GM21723 (cell line): ENCODE measurements around the gene ZAP70.

Source experiments
- ATAC-seq: cut with Tn5 transposase; IDR thresholded peaks from one replicate; pipeline ENCODE4 v1.9.1; 2021; ENCODE audit warnings: mild to moderate bottlenecking, moderate library complexity; ENCODE audit not compliant: unreplicated experiment

Gene ZAP70

DNA sequence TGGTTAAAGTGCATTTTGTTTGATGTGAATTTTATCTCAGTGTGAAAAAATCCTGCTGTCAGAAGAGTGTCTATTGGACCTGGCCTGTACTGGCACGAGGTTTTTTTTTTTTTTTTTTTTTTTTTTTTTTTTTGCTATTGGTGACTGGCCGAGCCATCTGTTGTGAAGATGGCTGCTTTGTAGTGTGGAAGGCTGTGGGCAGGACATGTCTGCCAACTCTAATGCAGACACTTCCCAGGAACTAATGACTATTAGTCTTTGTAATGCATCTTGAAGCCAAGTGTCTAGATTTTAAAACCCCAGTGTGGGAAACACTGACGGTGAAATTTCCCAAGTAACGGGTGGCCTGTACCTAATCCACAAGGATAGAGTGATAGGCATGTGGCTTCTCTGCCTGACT is 34.3 kb downstream of the ZAP70 start:
- no peak for ATAC-seq

DNA sequence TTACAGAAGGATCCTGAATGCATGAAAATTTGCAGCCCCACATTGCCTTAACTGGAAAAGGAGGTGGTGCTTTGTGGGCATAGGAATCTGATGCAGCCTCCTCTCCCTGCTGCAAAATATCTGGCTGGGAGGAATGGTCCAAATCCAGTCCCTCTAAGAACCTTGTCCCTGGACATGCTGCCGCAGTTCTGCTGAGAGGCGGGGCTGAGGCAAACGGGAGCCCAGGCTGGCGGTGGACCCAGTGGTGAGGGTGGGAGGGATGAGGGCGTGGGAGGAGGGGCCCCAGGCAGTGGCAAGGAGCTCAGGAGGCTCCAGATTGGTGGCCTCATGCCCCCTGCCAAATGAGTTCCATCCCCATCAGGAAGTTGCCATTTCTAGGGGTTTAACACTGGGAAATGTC is 36.2 kb downstream of the ZAP70 start:
- no peak for ATAC-seq

DNA sequence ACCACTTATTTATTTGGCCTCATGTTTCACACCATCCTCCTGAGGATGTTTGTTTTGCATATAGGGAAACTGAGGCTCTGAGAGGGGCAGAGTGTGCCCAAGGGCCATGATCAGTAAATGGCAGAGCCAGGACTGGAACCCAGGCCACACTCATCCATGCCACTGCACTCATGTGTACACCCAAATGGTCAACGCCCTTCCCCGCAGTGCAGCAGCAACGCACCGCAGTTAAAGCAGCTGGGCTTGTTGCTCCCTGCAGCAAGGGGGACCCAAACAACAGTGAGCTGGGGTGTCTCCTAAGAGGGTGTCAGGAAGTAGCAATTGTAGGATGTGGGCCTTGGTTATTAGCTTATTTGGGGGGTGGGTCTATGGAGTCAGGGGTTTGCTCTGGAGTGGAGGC is 36.6 kb downstream of the ZAP70 start:
- ATAC-seq = no peak

DNA sequence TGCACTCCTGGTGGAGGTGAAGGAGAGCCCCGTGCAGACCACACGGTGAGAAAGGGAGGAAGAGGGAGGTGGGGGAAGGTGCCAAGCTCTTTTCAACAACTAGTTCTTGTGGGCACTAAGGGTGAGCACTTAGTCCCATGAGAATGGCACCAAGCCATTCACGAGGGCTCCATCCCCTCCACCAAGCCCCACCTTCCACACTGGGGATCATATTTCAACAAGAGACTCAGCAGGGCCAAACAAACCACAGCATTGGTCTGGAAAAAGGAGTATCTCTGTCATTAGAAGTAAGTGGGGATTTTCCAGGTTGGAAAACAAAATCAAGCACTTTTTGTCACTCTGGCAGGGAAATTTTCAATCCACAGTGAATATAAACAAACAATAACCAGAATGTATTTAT is 38.4 kb downstream of the ZAP70 start:
- ATAC-seq = no peak

DNA sequence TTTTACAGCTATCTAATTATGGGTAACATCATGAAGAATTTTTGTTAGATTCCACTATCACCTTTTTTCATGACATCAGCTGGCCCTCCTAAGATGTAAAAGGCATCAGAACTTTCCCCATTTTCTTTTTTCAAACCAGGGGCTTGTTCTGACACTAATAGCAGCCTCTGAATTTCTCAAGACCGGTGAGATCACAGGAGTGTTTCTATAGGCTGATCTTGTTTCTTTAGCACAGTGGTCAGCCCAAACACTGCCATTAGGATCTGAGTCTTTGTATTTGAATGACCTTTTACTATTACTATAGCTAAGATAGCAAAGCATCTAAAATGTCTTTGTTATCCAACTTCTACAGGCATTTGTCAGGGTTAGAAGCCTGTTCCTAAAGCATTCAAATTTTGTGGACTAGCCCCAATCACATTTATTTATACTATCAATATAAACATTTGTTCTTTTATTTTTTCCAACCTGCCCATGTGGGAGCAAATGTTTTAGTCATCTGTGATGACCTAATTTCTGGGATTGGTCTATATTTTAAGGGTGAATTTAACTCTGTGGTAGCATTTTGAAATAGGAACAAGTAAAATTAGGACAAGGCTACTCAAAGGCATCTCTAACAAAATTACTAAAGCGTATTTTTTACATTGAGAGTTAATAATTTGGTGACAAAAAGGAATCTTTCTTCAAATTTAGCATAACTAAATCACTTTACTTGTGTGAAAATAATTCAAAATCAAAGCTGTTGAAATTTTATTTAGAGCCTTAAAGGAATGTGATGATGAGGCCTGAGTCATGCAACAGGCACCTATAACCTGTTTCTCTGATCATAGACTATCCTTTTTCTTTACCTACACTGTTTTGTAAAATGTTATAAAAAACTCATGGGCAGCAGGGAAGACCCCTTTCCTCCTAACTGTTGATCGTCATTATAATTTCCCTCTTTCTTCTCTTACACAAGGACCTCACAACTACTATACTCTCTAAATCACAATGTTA is 39.3 kb downstream of the ZAP70 start:
- ATAC-seq = no peak

DNA sequence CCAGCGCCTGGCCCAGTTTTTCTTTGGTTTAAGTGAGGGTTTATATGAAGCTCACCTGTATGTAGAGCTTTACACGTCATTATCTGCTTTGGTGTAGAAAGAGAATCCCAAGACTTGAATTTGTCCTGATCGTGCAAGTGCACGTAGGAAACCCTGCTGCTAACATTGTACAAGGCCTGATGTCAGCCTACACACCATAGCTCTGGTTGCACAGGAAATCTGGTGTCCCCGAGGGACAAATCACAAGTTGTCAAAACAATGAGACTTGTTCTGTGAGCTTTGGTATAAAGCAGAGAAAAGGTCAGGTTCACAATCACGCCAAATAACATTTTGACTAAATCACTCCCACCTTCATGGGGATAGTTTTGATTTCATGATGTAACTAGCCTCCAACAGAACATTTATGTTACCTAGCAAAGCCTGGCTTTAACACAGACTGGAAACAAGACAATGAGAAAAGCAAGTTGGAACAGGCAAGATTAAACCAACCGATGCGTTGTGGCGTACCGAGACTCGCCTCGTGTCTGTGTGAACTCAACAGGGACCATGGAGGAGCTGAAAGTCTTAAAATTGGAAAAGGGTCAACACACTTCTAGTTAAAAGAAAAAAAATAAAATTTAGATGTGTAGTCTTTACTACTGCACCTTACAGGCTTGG is 41.4 kb downstream of the ZAP70 start:
- no peak for ATAC-seq

DNA sequence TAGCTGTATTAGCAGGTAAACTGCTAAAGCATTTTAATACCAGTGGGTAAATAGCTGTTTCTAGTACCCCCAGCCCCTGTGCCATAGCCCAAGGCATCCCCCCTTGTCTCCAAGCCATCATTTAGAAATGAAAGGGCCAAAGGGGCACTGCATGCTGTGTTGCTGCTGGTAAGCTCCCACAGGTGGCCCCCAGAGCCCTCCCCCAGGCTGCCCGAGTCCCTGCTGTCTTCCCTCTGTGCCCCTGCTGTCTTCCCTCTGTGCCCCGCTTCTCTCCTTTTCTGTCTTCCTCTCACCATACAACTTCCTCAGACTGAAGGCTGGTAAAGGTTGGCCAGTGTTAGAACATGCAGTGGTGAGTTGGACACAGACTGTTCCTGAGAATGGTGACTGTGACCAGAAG is 42.1 kb downstream of the ZAP70 start:
- ATAC-seq = no peak

DNA sequence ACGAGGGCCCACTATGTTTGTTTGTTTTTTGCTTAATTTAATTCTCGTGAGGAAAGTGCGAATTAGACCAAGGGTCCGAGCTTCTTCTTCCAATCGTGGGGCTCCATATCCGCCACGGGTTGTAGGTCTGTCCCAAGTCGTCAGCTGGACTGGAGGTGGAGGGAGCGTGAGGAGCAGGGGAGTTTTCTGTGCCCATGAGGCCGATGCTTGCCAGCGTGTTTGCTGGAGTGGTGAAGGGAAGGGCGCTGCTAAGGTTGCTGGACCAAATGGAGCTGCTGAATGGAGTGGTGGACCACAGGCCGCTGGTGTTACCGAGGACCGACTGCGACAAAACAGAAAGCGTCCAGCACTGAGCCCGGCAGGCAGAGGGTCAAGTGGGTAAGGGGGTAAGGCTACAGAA is 43.7 kb downstream of the ZAP70 start:
- no peak for ATAC-seq

DNA sequence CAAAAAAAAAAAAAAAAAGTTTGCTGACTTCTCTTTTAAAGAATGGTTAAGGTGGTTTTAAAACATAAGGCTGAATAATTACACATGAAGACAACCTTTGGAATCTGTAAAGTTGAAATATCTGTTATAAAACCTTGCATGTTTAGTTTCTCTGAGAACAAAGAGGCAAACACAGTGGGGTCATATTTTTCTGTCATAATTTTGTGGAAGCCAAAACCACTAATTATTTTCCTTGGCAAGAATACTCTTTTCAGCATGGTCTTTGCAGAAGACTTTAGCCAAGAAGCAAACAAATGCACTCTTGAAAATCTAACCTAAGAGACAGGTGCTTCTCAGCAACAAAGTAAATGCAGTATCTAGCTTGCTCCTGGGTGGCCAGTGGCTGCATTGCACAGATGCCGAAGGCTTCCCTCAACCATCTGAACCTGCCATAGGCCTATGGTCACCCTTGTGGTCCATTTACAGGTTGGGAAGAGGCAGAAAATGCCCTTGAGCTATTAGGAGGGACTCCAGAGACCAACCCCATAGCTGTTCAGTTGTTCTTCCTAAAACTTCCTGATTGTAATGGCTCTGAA is 44.8 kb downstream of the ZAP70 start:
- ATAC-seq = no peak

DNA sequence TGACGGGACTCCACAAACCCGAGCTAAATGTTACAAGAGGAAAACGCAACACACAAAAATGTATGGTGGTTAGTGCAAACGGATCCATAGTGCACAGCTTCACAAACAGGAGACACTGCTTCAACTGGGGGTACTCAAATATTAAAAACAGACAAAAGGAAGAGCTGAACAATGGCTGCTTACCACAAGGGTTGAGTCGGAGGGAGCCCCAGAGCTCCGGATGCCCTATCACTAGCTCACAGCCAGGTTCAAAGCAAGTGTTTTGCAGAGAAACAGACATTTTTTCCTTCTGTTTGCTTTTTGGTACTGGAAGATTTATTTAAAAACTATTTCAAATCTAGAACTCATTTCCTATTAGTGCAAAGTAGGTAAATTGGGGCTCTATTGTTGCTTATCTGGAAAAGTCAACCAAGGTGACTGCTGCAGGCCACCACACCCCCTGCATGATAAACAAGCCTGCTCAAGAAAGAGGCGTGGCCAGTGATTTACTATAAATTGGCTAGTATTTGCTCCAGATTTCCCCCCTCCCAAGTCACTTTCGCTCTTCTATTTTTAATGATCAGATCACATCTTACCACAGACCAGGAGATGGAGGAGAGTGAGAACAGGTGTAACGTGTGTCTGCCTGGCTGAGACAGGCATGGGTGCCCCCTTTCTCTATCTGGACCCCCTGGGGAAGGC is 46.5 kb downstream of the ZAP70 start:
- ATAC-seq = no peak

DNA sequence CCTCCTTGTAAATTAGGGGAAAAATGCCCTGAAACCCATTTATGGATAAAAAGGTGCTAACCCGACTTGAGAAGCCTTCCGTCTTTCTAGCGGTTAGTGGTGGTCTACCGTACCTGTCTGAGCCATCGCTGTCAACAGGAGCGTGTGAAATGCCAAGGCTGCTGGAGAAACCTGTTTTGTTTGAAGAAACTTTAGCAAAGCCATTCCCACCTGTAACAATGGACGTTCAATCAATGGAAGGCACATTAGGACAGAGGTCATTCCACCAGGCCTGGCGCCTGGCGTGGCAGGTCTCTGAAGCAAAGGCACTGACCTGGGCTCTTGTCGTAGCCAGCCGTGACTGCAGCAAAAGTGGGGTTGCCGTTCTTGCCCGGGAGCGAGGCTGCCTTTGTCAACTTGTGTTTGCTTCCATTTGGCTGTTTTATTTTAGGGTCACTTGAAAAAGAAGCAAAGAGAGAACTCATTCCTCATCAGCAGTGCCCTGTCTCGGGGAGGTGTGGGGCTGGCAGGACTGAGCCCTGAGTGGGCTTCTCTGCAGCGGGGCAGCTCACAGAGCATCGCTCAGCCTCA is 47.2 kb downstream of the ZAP70 start:
- no peak for ATAC-seq

DNA sequence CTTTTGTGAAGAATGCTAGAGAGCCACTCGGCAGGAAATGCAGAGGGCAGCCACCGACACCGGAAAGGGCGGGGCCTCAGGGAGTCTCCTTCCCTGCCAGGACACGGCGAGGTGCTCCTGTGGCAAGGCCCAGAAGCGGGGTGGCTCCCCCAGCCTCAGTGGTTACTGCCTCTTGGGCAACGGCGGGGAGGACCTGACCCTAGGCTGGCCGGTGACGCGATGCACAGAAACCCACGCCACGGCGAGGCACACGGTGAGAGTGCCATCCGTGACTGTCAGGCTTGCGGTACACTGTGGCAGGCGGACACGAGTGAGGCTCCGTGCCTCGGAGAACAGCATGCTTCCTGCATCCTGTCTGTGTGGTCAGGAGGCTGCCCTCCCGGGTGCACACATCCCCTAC is 47.8 kb downstream of the ZAP70 start:
- ATAC-seq = no peak

DNA sequence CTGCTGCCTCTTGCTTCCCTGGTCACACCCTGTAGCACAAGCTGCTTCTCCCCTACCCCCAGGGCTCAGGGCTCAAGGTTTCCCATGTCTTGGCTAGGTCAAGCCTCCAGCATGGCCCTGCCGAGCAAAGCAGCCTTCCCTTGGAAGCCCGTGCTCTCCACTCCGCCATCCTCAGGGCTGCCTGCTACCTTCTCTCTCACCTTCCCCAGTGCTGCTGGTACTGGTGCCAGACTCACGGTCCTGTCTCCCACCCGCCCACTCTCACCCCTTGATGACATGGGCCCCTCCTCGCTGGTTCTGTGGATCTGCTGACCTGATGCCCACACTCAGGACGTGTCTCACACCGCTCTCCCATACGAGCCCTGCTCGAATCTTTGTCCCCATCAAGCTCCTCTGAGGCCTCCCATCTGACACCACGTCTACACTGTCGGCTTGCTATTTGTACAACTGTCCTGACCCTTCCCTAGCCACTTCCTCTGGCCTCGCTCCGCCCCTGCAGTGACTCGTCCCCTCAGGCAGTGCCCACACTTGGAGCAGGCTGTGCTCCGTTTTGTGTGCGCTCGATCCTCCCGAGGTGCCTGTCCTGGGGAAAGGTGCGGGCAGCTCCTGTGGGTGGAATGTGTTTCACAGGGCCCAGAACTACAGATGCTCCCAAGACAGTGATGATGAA is 49.9 kb downstream of the ZAP70 start:
- ATAC-seq = no peak

DNA sequence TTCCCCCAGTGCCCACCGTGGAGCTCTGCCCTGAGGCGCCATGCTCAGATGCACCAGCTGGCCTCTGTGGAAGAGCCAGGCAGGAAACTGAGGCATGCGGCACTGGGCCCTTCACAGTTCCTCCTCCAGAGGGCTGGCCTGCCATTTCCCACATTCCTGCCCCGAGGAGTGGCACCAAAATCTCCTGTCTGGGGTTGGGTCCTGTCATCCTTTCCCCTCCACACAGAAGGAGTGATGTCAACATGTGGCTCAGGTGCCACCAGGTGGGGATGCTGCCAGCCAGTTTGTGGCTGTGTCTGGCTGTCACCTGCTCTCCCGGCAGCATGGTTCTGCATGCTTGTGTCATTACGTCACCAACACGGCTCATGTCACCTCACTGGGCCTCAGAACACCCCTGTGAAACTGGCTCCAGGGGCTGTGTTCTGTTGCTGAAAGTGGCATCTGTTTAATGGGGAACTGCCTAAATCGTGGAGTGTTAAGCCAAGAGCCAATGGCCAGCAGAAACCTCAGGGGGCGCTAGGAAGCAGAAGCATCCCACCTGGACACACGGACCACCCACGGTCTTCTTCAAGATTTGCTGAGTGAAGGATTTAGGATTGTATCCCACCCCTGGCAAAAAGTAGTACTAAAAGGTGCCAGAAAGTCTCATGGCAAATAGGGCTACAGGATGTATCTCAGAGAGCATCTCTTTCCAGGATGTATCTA is 51.3 kb downstream of the ZAP70 start:
- ATAC-seq = no peak

DNA sequence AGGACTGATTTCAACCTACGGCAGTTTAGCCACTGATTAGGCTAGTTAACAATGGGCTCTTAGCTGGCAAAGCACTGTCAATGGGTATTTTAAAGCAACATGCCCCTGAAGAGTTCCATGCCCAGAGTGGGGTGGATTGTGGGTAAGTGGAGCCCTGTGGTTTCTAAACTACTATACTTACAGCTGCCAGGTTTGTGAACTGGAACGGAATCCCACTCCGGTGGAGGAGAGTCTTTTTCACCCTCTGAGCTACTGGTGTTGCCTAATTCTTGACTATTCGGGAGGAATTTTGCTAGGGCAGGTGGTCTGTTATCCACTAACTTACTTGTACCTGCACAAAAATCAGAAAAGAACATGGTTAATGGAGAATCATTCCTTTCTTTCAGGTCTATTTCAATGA is 52.6 kb downstream of the ZAP70 start:
- ATAC-seq = no peak

DNA sequence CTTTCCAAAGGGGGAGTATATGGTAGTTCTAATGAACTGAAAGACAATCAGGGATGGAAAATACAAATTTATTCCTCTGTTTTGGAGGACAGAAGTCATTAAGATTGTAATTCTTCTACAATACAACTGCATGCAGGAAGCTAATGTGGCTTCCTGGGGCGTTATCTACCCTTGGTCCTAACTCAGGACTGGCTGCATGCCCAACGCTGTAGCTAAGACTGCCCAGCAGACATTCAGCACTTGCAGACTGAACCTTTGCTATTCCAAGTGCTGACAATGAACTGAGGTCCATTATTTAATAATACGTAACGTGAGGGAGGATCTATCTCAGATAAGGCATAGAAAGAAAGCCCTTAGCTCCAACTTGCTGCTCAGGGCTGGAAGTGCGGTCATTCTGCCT is 53.2 kb downstream of the ZAP70 start:
- no peak for ATAC-seq

DNA sequence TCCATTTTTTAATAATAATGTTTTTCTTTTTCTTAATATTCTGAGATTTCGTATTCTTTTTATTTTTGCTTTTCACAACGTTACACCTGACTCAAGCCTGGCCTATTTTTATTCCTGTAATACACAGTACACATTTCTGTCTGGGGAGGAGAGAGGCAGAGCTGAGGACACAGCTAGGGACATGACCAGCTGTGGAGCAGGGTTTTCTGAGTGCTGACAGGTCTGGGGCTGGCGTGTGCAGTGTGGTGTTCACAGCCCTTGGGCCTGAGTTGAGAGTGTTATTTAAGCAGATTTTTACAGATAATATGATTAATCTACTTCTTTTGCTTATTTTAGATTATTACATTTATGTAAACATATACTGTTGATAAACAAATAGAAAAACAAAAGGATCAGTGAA is 55.9 kb downstream of the ZAP70 start:
- ATAC-seq = no peak

DNA sequence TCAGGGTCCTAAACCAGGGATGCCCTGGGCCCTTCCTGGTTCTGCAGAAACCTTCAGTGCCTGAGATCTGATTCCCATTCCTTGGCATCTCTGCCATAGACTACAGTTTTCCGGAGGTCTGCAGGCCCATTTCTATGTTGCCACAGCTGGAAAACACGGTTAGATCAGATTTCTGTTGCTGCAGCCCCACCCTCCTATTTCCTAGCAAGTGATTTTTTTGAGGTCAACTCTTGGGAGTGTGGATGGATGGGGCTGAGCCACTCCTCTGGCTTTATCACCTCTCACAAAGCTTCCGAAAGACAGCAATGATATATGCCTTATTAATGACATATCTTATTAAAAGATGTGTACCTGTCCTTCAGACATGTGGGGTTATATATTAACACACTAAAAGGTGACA is 56.3 kb downstream of the ZAP70 start:
- no peak for ATAC-seq

DNA sequence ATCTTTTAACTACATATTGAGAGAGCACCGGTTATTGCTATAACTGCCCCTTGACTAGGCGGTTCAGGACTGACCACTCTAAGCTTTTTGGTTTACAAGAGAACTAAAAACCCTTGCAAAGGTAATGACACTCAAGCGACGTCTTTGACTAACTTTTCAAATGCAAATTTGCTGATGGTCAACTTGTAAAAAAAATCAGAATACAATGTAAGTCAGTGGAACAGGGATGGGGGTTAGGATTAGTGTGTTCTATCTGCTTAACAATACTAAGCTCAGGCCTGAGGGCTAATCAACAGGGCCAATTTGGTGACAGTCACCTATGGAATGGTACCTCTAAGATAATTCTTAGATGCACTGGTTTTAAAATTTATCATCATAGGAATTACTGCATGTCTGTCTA is 57.1 kb downstream of the ZAP70 start:
- no peak for ATAC-seq

DNA sequence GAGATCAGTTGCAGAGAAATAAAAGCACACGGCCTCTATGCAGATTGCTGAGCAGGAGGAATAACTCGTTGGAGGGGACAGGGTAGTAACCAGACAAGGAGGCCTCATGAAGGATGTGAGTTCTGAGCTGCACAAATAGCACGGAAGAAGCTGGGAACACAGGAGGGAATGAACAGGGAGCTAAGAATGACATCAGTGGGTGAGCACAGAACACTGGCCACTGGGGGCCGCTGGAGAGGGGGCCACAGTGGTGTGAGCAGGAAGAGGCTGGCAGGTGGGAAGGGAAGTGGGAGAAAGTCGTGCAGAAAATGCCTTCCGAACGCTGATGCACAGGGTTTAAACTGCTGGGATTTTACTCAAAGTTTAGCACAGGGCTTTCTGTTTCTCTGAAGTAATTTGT is 61.0 kb downstream of the ZAP70 start:
- no peak for ATAC-seq
